A673 (cell line): Measurements from ENCODE around the gene RAB3D.

Source experiments
- CTCF ChIP-seq: fragments of 300-800, 200-600 bp; sonication (generic); conservative IDR thresholded peaks from 2 replicates; pipeline ENCODE4 v1.5.1; 2017; ENCODE audit warnings: low read depth, mild to moderate bottlenecking, antibody characterized with exemption, low read length, moderate library complexity, mixed read lengths
- EZH2 ChIP-seq: fragments of 200-600 bp; sonication (generic); IDR thresholded peaks from 2 replicates; pipeline ENCODE4 v1.6.1; 2017; ENCODE audit warnings: borderline replicate concordance, low read depth, mild to moderate bottlenecking, mixed read lengths, antibody characterized with exemption, low read length; ENCODE audit not compliant: poor library complexity, severe bottlenecking

GRCh38 chr19:11337080-11337479 lies 2.4 kb downstream of the RAB3D start:
- TF ChIP-seq CTCF, result no peak
- no peak for TF ChIP-seq EZH2
